ENCODE data around the gene SERPINA6. TPM values are rescaled to one million over a fixed set of nuclear protein-coding genes. Genes with fewer than 3 reads are reported as not detected.

Gene SERPINA6
- total and polyA plus RNA-seq, 9 donors, result 0.18 to 15.4 (median 0.56) TPM; not detected in 4

DNA sequence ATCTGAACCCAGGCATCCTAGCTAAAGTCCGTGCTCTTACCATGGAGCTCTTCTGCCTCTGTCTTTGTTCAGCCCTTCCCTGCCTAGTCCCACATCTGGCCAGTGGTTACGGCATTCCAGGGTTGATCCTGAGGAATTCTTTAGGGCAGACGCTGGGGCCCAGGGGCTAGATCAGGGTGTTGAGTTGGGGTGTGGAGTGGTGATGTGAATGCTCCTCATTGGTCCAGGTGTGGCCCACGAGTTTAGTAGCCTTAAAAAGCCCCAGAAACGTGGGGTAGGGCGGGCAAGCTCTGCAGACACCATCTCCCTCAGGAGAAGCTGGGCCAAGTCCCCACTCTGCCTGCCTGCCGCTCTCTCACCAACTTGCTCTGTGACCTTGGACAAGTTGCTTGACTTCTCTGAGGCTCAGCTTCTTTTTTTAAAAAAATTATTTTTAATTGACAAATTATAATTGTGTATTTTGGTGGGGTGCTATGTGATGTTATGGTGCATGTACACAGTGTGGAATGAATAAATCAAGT, 9.0 kb upstream of the SERPINA6 start:
- H3K9me3 ChIP-seq, result no peaks in the 10 kb centered on the region
- no peak overlapping the region for H3K27ac ChIP-seq
- no peak for DNase-seq
- H3K36me3 ChIP-seq, result no peaks in the 10 kb centered on the region
- H3K4me3 ChIP-seq, result no peak overlapping the region
- intact Hi-C loops (cut with DNase I), result no loop called here
- TF ChIP-seq, protein P1, sequence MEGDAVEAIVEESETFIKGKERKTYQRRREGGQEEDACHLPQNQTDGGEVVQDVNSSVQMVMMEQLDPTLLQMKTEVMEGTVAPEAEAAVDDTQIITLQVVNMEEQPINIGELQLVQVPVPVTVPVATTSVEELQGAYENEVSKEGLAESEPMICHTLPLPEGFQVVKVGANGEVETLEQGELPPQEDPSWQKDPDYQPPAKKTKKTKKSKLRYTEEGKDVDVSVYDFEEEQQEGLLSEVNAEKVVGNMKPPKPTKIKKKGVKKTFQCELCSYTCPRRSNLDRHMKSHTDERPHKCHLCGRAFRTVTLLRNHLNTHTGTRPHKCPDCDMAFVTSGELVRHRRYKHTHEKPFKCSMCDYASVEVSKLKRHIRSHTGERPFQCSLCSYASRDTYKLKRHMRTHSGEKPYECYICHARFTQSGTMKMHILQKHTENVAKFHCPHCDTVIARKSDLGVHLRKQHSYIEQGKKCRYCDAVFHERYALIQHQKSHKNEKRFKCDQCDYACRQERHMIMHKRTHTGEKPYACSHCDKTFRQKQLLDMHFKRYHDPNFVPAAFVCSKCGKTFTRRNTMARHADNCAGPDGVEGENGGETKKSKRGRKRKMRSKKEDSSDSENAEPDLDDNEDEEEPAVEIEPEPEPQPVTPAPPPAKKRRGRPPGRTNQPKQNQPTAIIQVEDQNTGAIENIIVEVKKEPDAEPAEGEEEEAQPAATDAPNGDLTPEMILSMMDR (IDR thresholded peaks at IDR 0.05), result no peak
- TF ChIP-seq POLR2A (IDR thresholded peaks at IDR 0.05) (no peak), EP300 (IDR thresholded peaks at IDR 0.05) (no peak)
- WGBS, 3 donors, result 56 to 68% (median 68%) methylated on average over 7 of the region's 7 CpGs
- H3K27me3 ChIP-seq, result no peaks in the 10 kb centered on the region
- H3K4me1 ChIP-seq (ENCODE audit: insufficient read depth), result no peaks in the 10 kb centered on the region

DNA sequence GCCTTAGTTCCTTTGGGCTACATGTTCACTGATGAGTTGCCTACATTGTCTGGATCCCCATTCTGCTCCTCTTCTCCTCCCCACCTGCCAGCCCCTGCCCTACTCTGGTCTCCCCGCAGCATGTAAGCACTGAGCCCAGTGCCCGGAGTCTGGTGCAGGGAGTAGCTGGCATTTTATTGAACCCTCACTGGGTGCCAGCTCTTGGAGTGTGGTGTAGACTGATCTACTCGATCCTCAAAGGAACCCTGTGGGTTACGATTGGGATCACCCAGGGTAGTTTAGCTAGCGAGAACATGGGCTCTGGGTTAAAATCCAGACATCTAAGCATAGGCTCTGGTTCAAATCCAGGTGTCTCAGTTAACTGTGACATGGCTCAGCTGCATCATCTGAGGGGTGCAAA, 8.3 kb upstream of the SERPINA6 start:
- TF ChIP-seq EP300 (IDR thresholded peaks at IDR 0.05), result no peak
- no peak for TF ChIP-seq POLR2A (IDR thresholded peaks at IDR 0.05)
- TF ChIP-seq, protein P1 (IDR thresholded peaks at IDR 0.05), result no peak
- no peak for DNase-seq
- Histone ChIP-seq H3K27me3 (no peaks in the 10 kb centered on the region), H3K4me1 (ENCODE audit: insufficient read depth) (no peaks in the 10 kb centered on the region), H3K4me3 (no peak overlapping the region), H3K36me3 (no peaks in the 10 kb centered on the region), H3K27ac (no peak overlapping the region), H3K9me3 (no peaks in the 10 kb centered on the region)
- 91 to 93% (median 92%) methylated on average over 5 of the region's 5 CpGs for WGBS, 3 donors
- intact Hi-C loops (cut with DNase I), result no loop called here

DNA sequence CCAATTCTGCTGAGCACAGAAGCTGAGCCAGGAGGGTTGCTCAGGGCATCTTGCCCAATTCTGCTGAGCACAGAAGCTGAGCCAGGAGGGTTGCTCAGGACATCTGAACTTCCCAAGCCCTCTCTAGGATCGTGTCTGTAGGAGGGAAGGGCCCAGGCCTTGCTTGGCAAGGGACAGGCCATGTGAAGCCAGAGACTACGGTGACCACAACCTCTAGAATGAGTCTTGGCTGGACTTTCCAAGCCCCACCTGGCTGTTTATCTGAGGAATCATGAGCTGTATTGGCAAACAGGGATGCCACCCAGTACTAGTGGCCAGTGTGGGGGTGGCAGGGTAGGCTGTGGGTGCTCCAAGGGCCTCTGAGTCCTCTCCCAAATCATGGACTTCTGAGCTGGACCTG, 7.7 kb upstream of the SERPINA6 start:
- Histone ChIP-seq H3K27ac (no peak overlapping the region), H3K4me3 (no peak overlapping the region), H3K27me3 (no peaks in the 10 kb centered on the region), H3K4me1 (ENCODE audit: insufficient read depth) (no peaks in the 10 kb centered on the region), H3K9me3 (no peaks in the 10 kb centered on the region), H3K36me3 (no peaks in the 10 kb centered on the region)
- no peak for TF ChIP-seq EP300 (IDR thresholded peaks at IDR 0.05)
- TF ChIP-seq, protein P1 (IDR thresholded peaks at IDR 0.05), result no peak
- TF ChIP-seq POLR2A (IDR thresholded peaks at IDR 0.05), result no peak
- no peak for DNase-seq
- intact Hi-C loops (cut with DNase I), result no loop called here
- 51 to 59% (median 56%) methylated on average over 2 of the region's 2 CpGs for WGBS, 3 donors

DNA sequence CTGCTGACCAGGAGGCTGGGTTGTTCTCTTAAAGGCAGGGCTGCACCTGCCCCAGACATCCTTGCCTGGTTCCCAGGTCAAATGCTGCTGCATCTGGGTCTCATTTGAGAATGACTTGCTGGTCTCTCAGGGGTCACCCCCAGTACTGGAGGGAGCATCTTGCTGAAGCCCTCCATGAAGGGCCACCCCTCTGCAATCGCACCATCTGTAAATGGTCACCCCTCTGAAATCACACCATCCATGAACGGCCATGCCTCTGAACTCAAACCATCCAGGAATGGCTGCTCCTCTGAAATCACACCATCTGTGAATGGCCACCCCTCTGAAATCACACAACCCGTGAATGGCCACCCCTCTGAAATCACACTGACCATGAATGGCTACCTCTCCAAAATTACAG, 7.3 kb upstream of the SERPINA6 start:
- 76 to 83% (median 82%) methylated on average over 3 of the region's 3 CpGs for WGBS, 3 donors
- Histone ChIP-seq H3K4me3 (no peak overlapping the region), H3K36me3 (no peaks in the 10 kb centered on the region), H3K27ac (no peak overlapping the region), H3K9me3 (no peaks in the 10 kb centered on the region), H3K4me1 (ENCODE audit: insufficient read depth) (no peaks in the 10 kb centered on the region), H3K27me3 (no peaks in the 10 kb centered on the region)
- no peak for DNase-seq
- intact Hi-C loops (cut with DNase I), result no loop called here
- no peak for TF ChIP-seq EP300 (IDR thresholded peaks at IDR 0.05)
- TF ChIP-seq, protein P1 (IDR thresholded peaks at IDR 0.05), result no peak
- TF ChIP-seq POLR2A (IDR thresholded peaks at IDR 0.05), result no peak

Measured in ovary (tissue), 9 donors.